Endothelial cell of umbilical vein (primary cell): ENCODE measurements around the gene AKAP12.

Experiments used
- CTCF ChIP-seq, 2 donors: IDR thresholded peaks; 1 replicate in 1 of 2; 2 replicates in 1 of 2; pipeline ENCODE4 v1.5.1; 2011; ENCODE audit warnings: low read length in 2 of 2, mild to moderate bottlenecking in 2 of 2, moderate library complexity in 2 of 2, control low read depth in 1 of 2, inconsistent platforms in 1 of 2, low read depth in 1 of 2; ENCODE audit not compliant: insufficient read depth in 1 of 2; ENCODE audit errors: extremely low read depth in 1 of 2
- FOS ChIP-seq: IDR thresholded peaks from 2 replicates; pipeline ENCODE4 v1.6.1; 2011; ENCODE audit warnings: mild to moderate bottlenecking, low read length, moderate library complexity, borderline replicate concordance; ENCODE audit not compliant: insufficient read depth
- MYC ChIP-seq: IDR thresholded peaks from one replicate; pipeline ENCODE4 v1.6.1; 2011; ENCODE audit warnings: mild to moderate bottlenecking, low read depth, low read length
- POLR2A ChIP-seq: IDR thresholded peaks from 2 replicates; pipeline ENCODE4 v1.6.1; 2012; ENCODE audit warnings: low read depth, mild to moderate bottlenecking, control low read depth, low read length

- TF ChIP-seq CTCF (IDR thresholded peaks at IDR 0.05; ENCODE audit: extremely low read depth in 1 of 2, insufficient read depth in 1 of 2, low read depth in 1 of 2, low read length in 2 of 2): no peak
- TF ChIP-seq POLR2A: no peak
- no peak for TF ChIP-seq MYC
- TF ChIP-seq FOS: no peak
These were observed 6.9 kb upstream of the AKAP12 start for GRCh38 chr6:151232899-151233298.
